ENCODE results near the gene RNF103. TPM values are rescaled to one million over a fixed set of nuclear protein-coding genes. Genes with fewer than 3 reads are reported as not detected.

The RNF103 gene
- total and polyA plus RNA-seq, 2 experiments from 2014 or later = 11.6 to 21.7 TPM

- Histone ChIP-seq H4K20me1 (ENCODE audit: insufficient read depth) (no peaks in the 10 kb centered on the region), H3F3A (ENCODE audit: insufficient read depth) (no peaks in the 10 kb centered on the region), H3K27me3 (replicated peaks; ENCODE audit: insufficient read depth) (no peaks in the 10 kb centered on the region), H3K79me2 (ENCODE audit: insufficient read depth) (no peaks in the 10 kb centered on the region), H2AFZ (no peak overlapping the region), H3K9me2 (ENCODE audit: insufficient read depth) (no peaks in the 10 kb centered on the region), H3K9me3 (ENCODE audit: low read depth) (no peaks in the 10 kb centered on the region), H3K36me3 (ENCODE audit: low read depth) (no peaks in the 10 kb centered on the region), H3K9ac (no peak overlapping the region), H3K4me3 (no peak overlapping the region), H3K4me2 (ENCODE audit: unreplicated experiment) (no peak overlapping the region), H3K27ac (no peak overlapping the region), H3K4me1 (ENCODE audit: insufficient read depth) (no peaks in the 10 kb centered on the region)
- DNase-seq = no peak
- TF ChIP-seq EZH2 (IDR thresholded peaks at IDR 0.05; ENCODE audit: insufficient read depth, poor library complexity, severe bottlenecking) = no peak
- no peak for TF ChIP-seq EZH2phosphoT487 (IDR thresholded peaks at IDR 0.05; ENCODE audit: insufficient read depth, low read depth)
- in situ Hi-C loops (cut with MboI) = no loop called here
Observed at GRCh38 chr2:86580560-86580959, 43.1 kb downstream of the RNF103 start.

DNA sequence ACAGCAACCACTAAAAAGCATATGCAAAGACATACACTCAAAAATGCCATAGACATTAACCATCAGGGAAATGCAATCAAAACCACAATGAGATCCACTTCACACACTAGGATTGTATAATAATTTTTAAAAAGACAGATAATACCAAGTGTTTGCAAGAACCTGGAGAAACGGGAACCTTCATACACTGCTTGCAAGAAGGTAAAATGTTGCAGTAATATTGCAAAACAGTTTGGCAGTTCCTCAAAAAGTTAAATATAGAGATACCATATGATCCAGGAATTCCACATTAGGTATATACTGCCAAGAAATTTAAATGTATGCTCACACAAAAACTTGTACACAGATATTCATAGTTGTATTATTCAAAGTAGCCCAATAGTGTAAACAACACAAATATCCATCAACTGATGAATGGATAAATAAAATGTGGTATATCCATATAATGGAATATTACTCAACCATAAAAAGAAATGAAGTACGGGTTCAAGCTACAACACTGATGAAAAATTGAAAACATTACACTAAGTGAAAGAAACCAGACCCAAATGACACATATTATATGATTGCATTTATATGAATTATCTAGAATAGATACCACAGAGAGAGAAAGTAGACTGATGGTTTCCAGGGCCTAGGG lies 45.7 kb downstream of the RNF103 start:
- no peaks in the 10 kb centered on the region for H3K27me3 ChIP-seq (replicated peaks; ENCODE audit: insufficient read depth)
- TF ChIP-seq EZH2 (IDR thresholded peaks at IDR 0.05; ENCODE audit: insufficient read depth, poor library complexity, severe bottlenecking) = no peak
- H3K4me2 ChIP-seq (ENCODE audit: unreplicated experiment) = no peak overlapping the region
- H3K4me3 ChIP-seq = no peak overlapping the region
- H3K9ac ChIP-seq = no peak overlapping the region
- no peaks in the 10 kb centered on the region for H3K9me3 ChIP-seq (ENCODE audit: low read depth)
- no peaks in the 10 kb centered on the region for H3K4me1 ChIP-seq (ENCODE audit: insufficient read depth)
- no peak overlapping the region for H3K27ac ChIP-seq
- in situ Hi-C loops (cut with MboI) = no loop called here
- DNase-seq = no peak
- no peaks in the 10 kb centered on the region for H3K36me3 ChIP-seq (ENCODE audit: low read depth)
- WGBS, 2 experiments (ENCODE audit: low coverage in 1 of 2, low lambda C conversion rate in 2 of 2, missing lambda C conversion rate in 2 of 2) = 52 to 57% methylated on average over 2 of the region's 2 CpGs
- no peaks in the 10 kb centered on the region for H3K79me2 ChIP-seq (ENCODE audit: insufficient read depth)
- H3K9me2 ChIP-seq (ENCODE audit: insufficient read depth) = no peaks in the 10 kb centered on the region
- H4K20me1 ChIP-seq (ENCODE audit: insufficient read depth) = no peaks in the 10 kb centered on the region
- no peaks in the 10 kb centered on the region for H3F3A ChIP-seq (ENCODE audit: insufficient read depth)
- H2AFZ ChIP-seq = no peak overlapping the region

DNA sequence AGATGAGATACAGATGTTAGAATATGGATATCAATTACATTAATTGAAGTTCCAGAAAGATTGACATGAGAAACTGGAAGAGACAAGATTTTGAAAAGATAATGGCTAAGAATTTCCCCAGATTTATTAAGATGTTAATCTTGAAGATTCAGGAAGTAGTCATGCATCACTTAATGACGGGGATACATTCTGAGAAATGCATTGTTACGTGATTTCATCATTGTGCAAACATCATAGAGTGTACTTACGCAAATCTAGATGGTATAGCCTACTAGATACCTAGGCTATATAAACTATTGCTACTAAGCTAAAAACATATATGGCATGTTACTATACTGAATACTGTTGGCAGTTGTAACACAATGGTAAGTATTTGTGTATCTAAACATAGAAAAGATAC lies 53.6 kb downstream of the RNF103 start:
- 84% methylated on average over 3 of the region's 3 CpGs for WGBS, 2 experiments (ENCODE audit: low coverage in 1 of 2, low lambda C conversion rate in 2 of 2, missing lambda C conversion rate in 2 of 2)

DNA sequence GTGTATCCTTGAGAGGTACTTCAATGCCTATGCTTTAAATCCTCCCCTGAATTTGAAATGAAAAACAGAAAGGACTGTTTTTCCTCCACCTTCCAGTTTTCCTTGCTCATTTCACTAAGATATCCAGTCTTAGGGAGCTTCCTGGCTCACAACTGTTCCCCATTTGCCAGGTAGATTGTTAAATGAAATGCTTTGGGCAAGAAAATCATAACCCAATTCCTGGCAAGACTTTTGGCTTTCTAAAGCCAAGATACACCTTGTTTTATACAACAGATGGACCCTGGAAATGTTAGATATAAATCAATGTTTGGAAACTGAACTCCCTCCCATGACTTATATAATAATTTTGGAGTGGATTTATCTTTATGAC lies 56.9 kb downstream of the RNF103 start:
- Histone ChIP-seq H3F3A (ENCODE audit: insufficient read depth) (peaks cover 4% of the 10 kb centered on the region; the same call in 1 of the 2 replicates), H3K4me3 (no peak overlapping the region), H2AFZ (peak overlapping the region; percentile 57; the same call in 1 of the 2 replicates), H3K27ac (no peak overlapping the region), H3K27me3 (replicated peaks; ENCODE audit: insufficient read depth) (no peaks in the 10 kb centered on the region), H3K79me2 (ENCODE audit: insufficient read depth) (peaks cover 9% of the 10 kb centered on the region), H3K4me1 (ENCODE audit: insufficient read depth) (peaks cover 11% of the 10 kb centered on the region), H3K9ac (no peak overlapping the region), H3K9me3 (ENCODE audit: low read depth) (no peaks in the 10 kb centered on the region), H4K20me1 (ENCODE audit: insufficient read depth) (no peaks in the 10 kb centered on the region), H3K9me2 (ENCODE audit: insufficient read depth) (no peaks in the 10 kb centered on the region), H3K36me3 (ENCODE audit: low read depth) (no peaks in the 10 kb centered on the region), H3K4me2 (ENCODE audit: unreplicated experiment) (no peak overlapping the region)
- in situ Hi-C loops (cut with MboI) = no loop called here
- DNase-seq = no peak
- no peak for TF ChIP-seq EZH2 (IDR thresholded peaks at IDR 0.05; ENCODE audit: insufficient read depth, poor library complexity, severe bottlenecking)
- TF ChIP-seq EZH2phosphoT487 (IDR thresholded peaks at IDR 0.05; ENCODE audit: insufficient read depth, low read depth) = no peak

More for the DNA sequence above, 53.6 kb downstream of the RNF103 start:
- Histone ChIP-seq H3K36me3 (ENCODE audit: low read depth) (no peaks in the 10 kb centered on the region), H3K9me3 (ENCODE audit: low read depth) (no peaks in the 10 kb centered on the region), H3F3A (ENCODE audit: insufficient read depth) (peaks cover 4% of the 10 kb centered on the region; the same call in 1 of the 2 replicates), H3K9ac (no peak overlapping the region), H3K79me2 (ENCODE audit: insufficient read depth) (no peaks in the 10 kb centered on the region), H3K27me3 (replicated peaks; ENCODE audit: insufficient read depth) (no peaks in the 10 kb centered on the region), H3K4me1 (ENCODE audit: insufficient read depth) (no peaks in the 10 kb centered on the region), H3K27ac (no peak overlapping the region), H3K9me2 (ENCODE audit: insufficient read depth) (no peaks in the 10 kb centered on the region), H2AFZ (no peak overlapping the region), H4K20me1 (ENCODE audit: insufficient read depth) (no peaks in the 10 kb centered on the region), H3K4me3 (no peak overlapping the region), H3K4me2 (ENCODE audit: unreplicated experiment) (no peak overlapping the region)
- in situ Hi-C loops (cut with MboI) = no loop called here
- TF ChIP-seq EZH2 (IDR thresholded peaks at IDR 0.05; ENCODE audit: insufficient read depth, poor library complexity, severe bottlenecking) (no peak), EZH2phosphoT487 (IDR thresholded peaks at IDR 0.05; ENCODE audit: insufficient read depth, low read depth) (no peak)
- DNase-seq = no peak

Data from GM23248 (cell line).